ENCODE measurements around the gene POU2F2. TPM values are rescaled to one million over a fixed set of nuclear protein-coding genes. Genes with fewer than 3 reads are reported as not detected.
A peak's percentile ranks its signal among the peaks of the same experiment; 100 is the strongest.

Gene POU2F2
- total RNA-seq, 4 donors from 2014 or later, result 0.93 to 1.8 (median 1.5) TPM

DNA sequence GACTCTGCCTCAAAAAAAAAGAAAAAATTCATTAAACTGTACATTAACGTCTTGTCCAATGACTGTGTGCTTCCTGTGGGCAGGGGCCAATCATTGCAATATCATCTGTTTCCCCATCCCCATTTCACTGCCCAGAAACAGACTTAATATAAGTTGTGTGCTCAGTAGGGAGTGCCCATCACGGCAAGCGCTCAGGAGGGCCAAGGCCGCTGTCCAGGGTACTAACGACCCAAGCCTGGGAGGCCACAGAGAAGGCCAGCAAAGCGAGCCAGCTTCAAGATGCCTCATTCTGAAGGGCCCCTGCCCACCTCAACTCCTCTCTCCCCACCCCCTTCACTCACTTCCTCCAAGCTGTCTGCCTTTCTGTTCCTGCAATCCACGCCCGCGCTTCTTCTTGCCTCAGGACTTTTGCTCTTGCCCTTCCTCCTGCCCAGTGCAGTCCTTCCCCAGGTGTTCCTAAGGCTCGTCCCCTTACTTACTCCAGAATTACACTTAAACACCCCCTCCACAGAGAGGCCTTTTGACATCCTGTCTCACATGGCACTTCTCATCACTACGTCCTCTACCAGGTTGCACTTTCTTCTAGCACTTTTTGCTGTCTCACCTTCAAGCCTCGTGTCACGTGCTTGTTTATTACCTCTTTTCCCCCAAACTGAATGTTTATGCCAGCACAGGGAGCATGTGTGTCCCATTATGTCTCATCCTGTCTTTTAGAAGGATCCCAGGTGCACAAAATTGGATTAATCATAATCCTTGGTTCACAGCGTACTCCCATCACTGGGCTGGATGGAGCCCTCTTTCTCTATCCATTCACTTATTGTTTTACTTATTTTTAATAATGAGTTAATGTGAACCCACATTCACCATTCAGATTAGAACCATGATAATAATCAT is 11.3 kb upstream of the POU2F2 start:
- Histone ChIP-seq H3K4me1 (no peaks in the 10 kb centered on the region), H3K36me3 (no peaks in the 10 kb centered on the region), H3K27ac (no peak overlapping the region), H3K9me3 (no peaks in the 10 kb centered on the region), H3K4me3 (no peak overlapping the region), H3K27me3 (peaks cover 70% of the 10 kb centered on the region)
- WGBS, 2 donors (ENCODE audit: low coverage in 1 of 2), result 51 to 56% methylated on average over 6 to 8 of the region's 14 CpGs
- TF ChIP-seq POLR2A (IDR thresholded peaks at IDR 0.05), result no peak
- ATAC-seq, result no peak

GRCh38 chr19:42140125-42140754 is 8.0 kb upstream of the POU2F2 start:
- Histone ChIP-seq H3K4me1 (no peaks in the 10 kb centered on the region), H3K9me3 (no peaks in the 10 kb centered on the region), H3K4me3 (no peak overlapping the region), H3K27me3 (peaks cover 83% of the 10 kb centered on the region), H3K27ac (no peak overlapping the region), H3K36me3 (no peaks in the 10 kb centered on the region)
- no peak for ATAC-seq
- 82% methylated on average over 1 of the region's 8 CpGs; no CpG with 5 or more reads in 1 of the 2 donors for WGBS, 2 donors (ENCODE audit: low coverage in 1 of 2)
- TF ChIP-seq CTCF (IDR thresholded peaks at IDR 0.05), result no peak
- no peak for TF ChIP-seq EP300 (IDR thresholded peaks at IDR 0.05)
- no peak for TF ChIP-seq POLR2AphosphoS5 (IDR thresholded peaks at IDR 0.05)
- no peak for TF ChIP-seq POLR2A (IDR thresholded peaks at IDR 0.05)

DNA sequence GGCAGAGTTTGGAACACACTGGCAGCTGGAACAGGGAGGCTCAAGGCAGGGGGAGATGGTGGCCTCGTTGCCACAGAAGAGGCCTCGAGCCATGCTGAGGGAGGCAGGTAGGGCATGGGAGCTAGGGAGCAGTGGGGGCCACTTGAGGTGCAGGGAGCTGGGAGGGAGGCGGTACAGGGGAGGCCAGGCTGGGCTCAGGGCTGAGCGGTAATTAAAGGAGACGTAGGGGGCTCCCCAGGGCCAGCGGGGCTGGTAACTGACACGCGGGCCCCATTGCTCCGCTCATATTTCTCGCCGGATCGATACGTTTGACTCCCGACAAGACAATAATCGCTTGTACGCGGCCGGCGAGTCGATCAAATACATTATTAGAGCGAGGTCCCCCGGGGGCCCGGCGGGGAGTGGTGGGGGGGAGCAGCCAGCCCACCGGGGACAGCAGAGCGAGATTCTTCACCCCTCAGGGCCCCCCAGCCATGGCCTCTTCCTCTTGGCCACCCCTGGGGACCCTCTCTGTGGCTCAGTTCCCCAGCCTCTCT is 2.4 kb upstream of the POU2F2 start:
- Histone ChIP-seq H3K4me3 (no peak overlapping the region), H3K27ac (no peak overlapping the region), H3K36me3 (no peaks in the 10 kb centered on the region), H3K4me1 (peaks cover 0 to 19% (median 12%) of the 10 kb centered on the region in 3 donors), H3K27me3 (peaks cover 94% of the 10 kb centered on the region), H3K9me3 (no peaks in the 10 kb centered on the region)
- WGBS, 2 donors (ENCODE audit: low coverage in 1 of 2), result 68 to 88% methylated on average over 3 to 20 of the region's 26 CpGs
- no peak for ATAC-seq
- no peak for TF ChIP-seq POLR2A (IDR thresholded peaks at IDR 0.05)

DNA sequence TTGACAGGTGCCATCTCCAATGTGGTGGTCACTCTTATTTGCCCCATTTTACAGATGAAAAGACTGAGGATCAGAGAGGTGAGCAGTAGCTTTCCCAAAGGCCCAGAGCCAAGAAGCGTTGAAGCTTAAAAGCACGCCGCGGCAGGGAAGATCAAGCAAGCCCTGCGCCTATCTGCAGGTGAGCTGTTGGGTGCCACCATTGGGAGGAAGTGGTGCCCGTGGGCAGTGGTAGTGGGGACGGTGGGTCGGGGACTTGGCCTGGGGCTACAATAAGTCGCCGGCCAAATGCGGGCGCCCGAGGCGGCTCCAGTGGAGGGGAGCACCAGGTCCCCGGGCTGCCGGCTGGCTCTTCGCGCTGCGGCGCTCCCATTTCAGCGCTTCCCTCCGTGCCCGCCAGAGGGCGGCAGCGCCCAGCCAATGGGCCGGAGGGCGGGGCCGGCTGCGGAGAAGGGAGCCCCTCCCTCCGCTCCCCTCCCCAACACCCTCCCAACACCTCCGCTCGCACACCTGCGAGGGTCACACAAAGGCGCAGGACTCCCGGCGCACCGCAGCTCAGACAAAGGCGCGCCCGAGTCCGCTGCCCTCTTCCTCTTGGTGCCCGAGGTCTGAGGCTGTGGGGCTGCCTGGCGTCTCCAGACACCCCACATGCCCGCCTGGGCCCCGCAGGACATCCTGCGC is 744 bp upstream of the POU2F2 start:
- H3K36me3 ChIP-seq, result no peaks in the 10 kb centered on the region
- H3K27me3 ChIP-seq, result peaks cover 85% of the 10 kb centered on the region
- no peaks in the 10 kb centered on the region for H3K9me3 ChIP-seq
- peak; percentile 71 for ATAC-seq
- WGBS, 2 donors (ENCODE audit: low coverage in 1 of 2), result 4 to 7% methylated on average over 4 to 7 of the region's 46 CpGs
- TF ChIP-seq POLR2AphosphoS5 (IDR thresholded peaks at IDR 0.05), result no peak
- peak in 1 of 2 donors; percentile 8 for TF ChIP-seq POLR2A (IDR thresholded peaks at IDR 0.05)
- TF ChIP-seq CTCF (IDR thresholded peaks at IDR 0.05), result peak in 3 of 4 experiments; percentile 87 to 100 (median 94)
- TF ChIP-seq EP300 (IDR thresholded peaks at IDR 0.05), result no peak
- H3K27ac ChIP-seq, result no peak overlapping the region
- peaks cover 0 to 19% (median 12%) of the 10 kb centered on the region in 3 donors for H3K4me1 ChIP-seq
- peak overlapping the region in 1 of 2 donors; percentile 33 for H3K4me3 ChIP-seq

DNA sequence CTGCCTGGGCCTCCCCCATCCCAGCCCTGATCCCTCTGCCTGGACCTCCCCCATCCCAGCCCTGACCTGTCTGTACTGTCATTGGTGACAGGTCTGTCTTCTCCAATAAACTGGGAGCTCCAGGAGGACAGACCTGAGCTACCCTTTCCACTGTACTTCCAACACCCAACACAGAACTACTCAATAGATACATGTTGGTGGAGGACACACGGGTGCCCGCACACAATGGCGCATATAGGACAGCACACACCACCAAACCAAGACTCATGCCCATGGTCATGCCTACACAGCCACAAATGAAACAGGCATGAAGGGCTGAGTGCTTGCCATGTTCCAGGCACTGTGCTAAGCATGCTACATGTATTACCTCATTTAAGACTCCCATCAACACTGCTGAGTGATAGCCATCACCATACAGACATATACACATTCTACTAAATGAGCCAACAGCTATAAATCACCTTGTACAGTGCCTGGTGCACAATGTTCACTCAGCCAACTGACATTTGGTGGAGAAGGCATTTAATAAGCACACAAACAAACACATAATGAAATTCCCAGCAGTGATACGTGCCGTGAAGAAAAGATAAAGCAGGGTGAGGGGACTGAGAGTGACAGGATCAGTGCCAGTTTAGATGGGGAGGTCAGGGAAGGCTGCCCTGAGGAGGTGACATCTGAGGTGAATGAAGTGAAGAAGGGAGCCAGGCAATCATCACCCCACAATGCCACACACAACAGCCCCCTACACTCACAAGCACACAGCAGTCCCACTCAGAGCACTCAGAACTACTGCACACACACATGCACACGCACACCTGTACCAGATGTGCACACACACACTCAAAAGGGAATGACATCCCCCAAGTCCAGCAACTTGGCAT is 857 bp downstream of the POU2F2 start:
- H3K4me1 ChIP-seq, result peaks cover 0 to 19% (median 12%) of the 10 kb centered on the region in 3 donors
- H3K36me3 ChIP-seq, result no peaks in the 10 kb centered on the region
- no peaks in the 10 kb centered on the region for H3K9me3 ChIP-seq
- H3K27me3 ChIP-seq, result peaks cover 79% of the 10 kb centered on the region
- ATAC-seq, result no peak
- TF ChIP-seq POLR2A (IDR thresholded peaks at IDR 0.05) (no peak), POLR2AphosphoS5 (IDR thresholded peaks at IDR 0.05) (no peak), CTCF (IDR thresholded peaks at IDR 0.05) (no peak)
- WGBS, 2 donors (ENCODE audit: low coverage in 1 of 2), result 29 to 67% methylated on average over 3 to 5 of the region's 6 CpGs
- H3K27ac ChIP-seq, result no peak overlapping the region
- peak overlapping the region in 1 of 2 donors; percentile 33 for H3K4me3 ChIP-seq
